SU-DHL-6 (cell line): ENCODE data around the gene PRDM4.
"Not testable (repeated sequence)": the region's sequence is repeated elsewhere in the genome, so short reads cannot be mapped to it uniquely, and the experiment has no call there.

Experiments
- EZH2phosphoT487 ChIP-seq: fragments of 200-600 bp; sonication (generic), shearing (Covaris generic); conservative IDR thresholded peaks from 2 replicates; pipeline ENCODE4 v1.6.1; 2018; ENCODE audit warnings: mild to moderate bottlenecking, antibody characterized with exemption, low read length, moderate library complexity, mixed read lengths
- TF ChIP-seq, protein P1 (sequence below): fragments of 200-600 bp; sonication (generic); IDR thresholded peaks from one replicate; pipeline ENCODE4 v1.5.1; 2017; ENCODE audit warnings: antibody characterized with exemption, mild to moderate bottlenecking, low read length, moderate library complexity; ENCODE audit not compliant: insufficient read depth, poor library complexity, severe bottlenecking

DNA sequence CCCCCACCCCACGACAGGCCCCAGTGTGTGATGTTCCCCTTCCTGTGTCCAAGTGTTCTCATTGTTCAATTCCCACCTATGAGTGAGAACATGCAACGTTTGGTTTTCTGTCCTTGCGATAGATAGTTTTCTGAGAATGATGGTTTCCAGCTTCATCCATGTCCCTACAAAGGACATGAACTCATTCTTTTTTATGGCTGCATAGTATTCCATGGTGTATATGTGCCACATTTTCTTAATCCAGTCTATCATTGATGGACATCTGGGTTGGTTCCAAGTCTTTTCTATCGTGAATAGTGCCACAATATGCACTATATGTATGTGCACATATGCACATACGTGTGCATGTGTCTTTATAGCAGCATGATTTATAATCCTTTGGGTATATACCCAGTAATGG is 55.4 kb downstream of the PRDM4 start:
- TF ChIP-seq EZH2phosphoT487, result not testable (repeated sequence)
- TF ChIP-seq, protein P1, sequence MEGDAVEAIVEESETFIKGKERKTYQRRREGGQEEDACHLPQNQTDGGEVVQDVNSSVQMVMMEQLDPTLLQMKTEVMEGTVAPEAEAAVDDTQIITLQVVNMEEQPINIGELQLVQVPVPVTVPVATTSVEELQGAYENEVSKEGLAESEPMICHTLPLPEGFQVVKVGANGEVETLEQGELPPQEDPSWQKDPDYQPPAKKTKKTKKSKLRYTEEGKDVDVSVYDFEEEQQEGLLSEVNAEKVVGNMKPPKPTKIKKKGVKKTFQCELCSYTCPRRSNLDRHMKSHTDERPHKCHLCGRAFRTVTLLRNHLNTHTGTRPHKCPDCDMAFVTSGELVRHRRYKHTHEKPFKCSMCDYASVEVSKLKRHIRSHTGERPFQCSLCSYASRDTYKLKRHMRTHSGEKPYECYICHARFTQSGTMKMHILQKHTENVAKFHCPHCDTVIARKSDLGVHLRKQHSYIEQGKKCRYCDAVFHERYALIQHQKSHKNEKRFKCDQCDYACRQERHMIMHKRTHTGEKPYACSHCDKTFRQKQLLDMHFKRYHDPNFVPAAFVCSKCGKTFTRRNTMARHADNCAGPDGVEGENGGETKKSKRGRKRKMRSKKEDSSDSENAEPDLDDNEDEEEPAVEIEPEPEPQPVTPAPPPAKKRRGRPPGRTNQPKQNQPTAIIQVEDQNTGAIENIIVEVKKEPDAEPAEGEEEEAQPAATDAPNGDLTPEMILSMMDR, result not testable (repeated sequence)
